ENCODE data around the gene SCAMP1. TPM values are rescaled to one million over a fixed set of nuclear protein-coding genes. Genes with fewer than 3 reads are reported as not detected.
"Not testable (repeated sequence)": the region's sequence is repeated elsewhere in the genome, so short reads cannot be mapped to it uniquely, and the experiment has no call there.

The SCAMP1 gene
- total RNA-seq, 1 experiment from 2014 or later: 43.8 TPM

GRCh38 chr5:78355561-78355960 is 4.9 kb upstream of the SCAMP1 start:
- ChIA-PET CTCF (no interaction called here), POLR2A (no interaction called here)
- Mint-ChIP-seq H3K4me1 (peaks cover 19% of the 10 kb centered on the region), H3K4me3 (no peak overlapping the region), H3K36me3 (no peaks in the 10 kb centered on the region), H3K27me3 (ENCODE audit: low read depth) (no peaks in the 10 kb centered on the region; the same call in 1 of the 2 replicates), H3K27ac (no peak overlapping the region), H3K9me3 (no peaks in the 10 kb centered on the region)
- no peak for TF ChIP-seq ZNF425 (CRISPR knock-in tag; conservative IDR thresholded peaks at IDR 0.05)
- TF ChIP-seq ZNF532 (CRISPR knock-in tag; IDR thresholded peaks at IDR 0.05; ENCODE audit: borderline replicate concordance): no peak
- no peak for TF ChIP-seq NFYB (CRISPR knock-in tag; conservative IDR thresholded peaks at IDR 0.05; ENCODE audit: low read depth)
- TF ChIP-seq FOXP4 (CRISPR knock-in tag; IDR thresholded peaks at IDR 0.05): no peak
- TF ChIP-seq ZBTB21 (CRISPR knock-in tag; IDR thresholded peaks at IDR 0.05; ENCODE audit: borderline replicate concordance): no peak
- no peak for TF ChIP-seq FOXK1 (CRISPR knock-in tag; IDR thresholded peaks at IDR 0.05)
- no peak for TF ChIP-seq NFATC4 (CRISPR knock-in tag; IDR thresholded peaks at IDR 0.05)
- DNase-seq (ENCODE audit: low spot score) (no peak), ATAC-seq (no peak)

GRCh38 chr5:78359455-78359830 is 974 bp upstream of the SCAMP1 start:
- Mint-ChIP-seq H3K4me1 (peaks cover 29% of the 10 kb centered on the region), H3K4me3 (peak overlapping the region; percentile 85), H3K27ac (peak overlapping the region; percentile 82)
- H3K9me3 Mint-ChIP-seq; H3K27me3 Mint-ChIP-seq (ENCODE audit: low read depth); ATAC-seq; DNase-seq (ENCODE audit: low spot score); H3K36me3 Mint-ChIP-seq: not testable (repeated sequence)
- ChIA-PET POLR2A (interaction anchor here (1.2 kb wide), 1 partner anchor 146 kb away, joined by 3 read pairs; no protein-coding TSS in a partner anchor), CTCF (interaction anchor here (2.1 to 3.9 kb wide), 2 partner anchors 38 to 64 kb away, joined by 17 to 22 read pairs; partner anchors contain the start of gene AP3B1)

- Mint-ChIP-seq H3K4me3 (peak overlapping the region; percentile 85), H3K4me1 (peaks cover 29% of the 10 kb centered on the region), H3K27ac (peak overlapping the region; percentile 76; the same call in 1 of the 2 replicates), H3K36me3 (0 out of 2 replicates have a peak, but pooled peaks cover 3% of the 10 kb centered on the region), H3K9me3 (no peaks in the 10 kb centered on the region), H3K27me3 (ENCODE audit: low read depth) (no peaks in the 10 kb centered on the region)
- ATAC-seq (peak; percentile 10), DNase-seq (ENCODE audit: low spot score) (no peak)
- ChIA-PET POLR2A (interaction anchor here (1.1 to 1.9 kb wide), 3 partner anchors 12 to 145 kb away, joined by 3 to 12 read pairs (median 3); partner anchors contain the start of gene AP3B1), CTCF (interaction anchor here (1.1 to 3.9 kb wide), 4 partner anchors 28 to 92 kb away, joined by 3 to 22 read pairs (median 10); partner anchors contain the start of gene AP3B1)
- no peak for TF ChIP-seq ZNF512 (CRISPR knock-in tag; IDR thresholded peaks at IDR 0.05; ENCODE audit: borderline replicate concordance)
- TF ChIP-seq RELA (CRISPR knock-in tag; IDR thresholded peaks at IDR 0.05; ENCODE audit: borderline replicate concordance): no peak
- peak; percentile 11; the same call in 1 of the 2 replicates for TF ChIP-seq FOXP1 (CRISPR knock-in tag; IDR thresholded peaks at IDR 0.05; ENCODE audit: borderline replicate concordance)
- TF ChIP-seq TEAD1 (CRISPR knock-in tag; IDR thresholded peaks at IDR 0.05): no peak
- no peak for TF ChIP-seq USF2 (CRISPR knock-in tag; IDR thresholded peaks at IDR 0.05)
- TF ChIP-seq SMAD3 (CRISPR knock-in tag; IDR thresholded peaks at IDR 0.05; ENCODE audit: borderline replicate concordance): no peak
- TF ChIP-seq SMAD4 (CRISPR knock-in tag; IDR thresholded peaks at IDR 0.05): no peak
- TF ChIP-seq HMGXB4 (CRISPR knock-in tag; IDR thresholded peaks at IDR 0.05): 0 out of 2 replicates have a peak, but pooled peaks have one; percentile 2
These were observed 182 bp downstream of the SCAMP1 start for GRCh38 chr5:78360674-78360923.

Measured in WTC11 (cell line).